ENCODE results near the gene RALGPS1.

RALGPS1 gene

DNA sequence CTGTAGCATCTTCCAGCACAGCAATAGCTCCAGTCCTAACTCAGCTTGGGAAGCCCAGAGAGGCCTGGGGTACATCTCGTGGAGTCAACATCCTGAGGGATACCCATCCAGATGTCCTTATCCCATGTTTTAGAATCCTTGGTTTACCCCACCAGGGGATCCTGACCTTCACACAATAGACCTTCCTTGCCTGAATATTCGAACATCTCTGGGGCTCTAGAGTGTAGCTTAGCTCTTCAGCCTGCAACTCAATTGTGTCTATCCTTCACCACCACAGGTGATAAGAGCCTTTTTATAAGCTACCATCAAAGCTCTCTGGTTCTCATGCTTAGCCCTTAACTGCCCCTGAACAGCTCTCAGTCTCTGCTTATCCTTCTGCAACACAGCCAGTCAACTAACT is 7.5 kb upstream of the RALGPS1 start:
- no peak for DNase-seq (ENCODE audit: low spot score)

DNA sequence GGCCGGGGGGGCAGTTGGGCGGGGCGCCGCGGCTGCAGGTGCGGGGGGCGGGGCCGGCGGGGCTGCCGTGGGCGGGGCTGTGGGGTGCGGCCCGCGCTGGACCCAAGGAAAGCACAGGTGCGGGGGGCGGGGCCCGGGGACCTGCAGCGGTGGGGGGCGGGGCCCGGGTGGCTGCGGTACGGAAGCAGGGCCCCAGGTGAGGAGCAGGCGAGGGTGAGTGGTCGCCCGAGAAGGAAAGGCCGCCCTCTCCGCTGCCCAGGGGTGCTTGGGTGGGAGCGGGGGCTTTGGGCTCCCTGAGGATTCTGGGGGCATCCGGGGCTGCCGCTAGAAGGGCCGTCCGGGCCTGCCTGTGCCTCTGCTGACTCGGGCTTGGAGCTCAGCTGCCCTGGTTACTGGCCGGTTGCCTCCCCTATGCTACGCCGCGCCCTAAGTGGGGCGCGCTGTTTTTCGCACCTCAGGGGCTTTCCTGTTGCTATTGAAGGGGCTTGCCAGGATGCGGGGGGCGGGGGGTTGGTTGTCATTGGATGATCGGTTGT is 767 bp downstream of the RALGPS1 start:
- no peak for DNase-seq (ENCODE audit: low spot score)

DNA sequence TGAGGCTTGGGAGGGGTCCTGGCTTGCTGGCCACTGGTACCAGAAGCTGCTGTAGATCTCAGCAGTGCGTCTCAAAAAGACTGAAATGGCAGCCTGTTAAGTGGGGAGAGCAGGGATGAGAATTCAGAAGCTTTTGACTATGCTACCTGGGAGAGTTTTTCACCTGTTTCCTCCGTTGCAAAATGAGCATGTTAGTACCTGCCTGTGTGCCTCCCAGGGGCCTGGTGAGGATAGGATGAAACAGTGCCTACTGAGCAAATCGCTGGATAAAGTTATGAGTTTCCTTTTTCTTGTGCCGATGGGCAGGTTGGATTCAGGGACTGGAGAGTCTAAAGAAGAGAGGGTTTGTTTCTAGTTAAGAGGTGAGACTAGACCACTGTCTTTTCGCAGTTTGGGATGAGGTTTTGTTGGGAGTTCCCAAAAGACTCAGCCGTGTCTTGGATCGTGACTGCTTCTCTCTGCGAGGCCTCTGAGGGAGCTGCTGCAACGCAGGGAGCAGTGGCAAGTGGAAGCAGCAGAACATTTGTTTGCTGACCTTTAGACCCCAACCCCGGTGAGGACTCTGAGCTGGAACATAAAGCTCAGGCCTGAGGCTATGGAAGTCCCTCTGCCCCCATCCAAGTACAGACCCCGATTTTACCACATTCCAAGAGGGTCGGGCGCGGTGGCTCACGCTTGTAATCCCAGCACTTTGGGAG is 1.4 kb downstream of the RALGPS1 start:
- DNase-seq (ENCODE audit: low spot score): no peak

DNA sequence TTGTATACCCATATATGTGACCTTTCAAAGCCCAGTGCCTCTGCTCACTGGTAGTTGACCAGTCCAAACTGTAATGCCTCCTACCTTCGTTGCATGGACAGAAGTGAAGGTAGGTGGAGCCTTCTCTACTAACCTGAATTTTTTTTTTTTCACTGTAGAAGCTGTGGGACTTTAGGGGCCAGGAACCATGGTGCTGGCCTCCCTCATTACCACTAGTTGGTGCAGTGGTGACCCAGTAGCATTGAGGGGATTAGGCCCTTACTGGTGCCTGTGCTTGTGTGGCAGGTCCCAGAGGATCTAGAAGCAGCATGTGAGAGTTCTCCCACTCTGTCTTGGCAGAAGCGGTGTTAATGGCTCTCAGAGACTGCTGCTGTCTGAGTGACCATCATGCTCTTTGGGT is 2.3 kb downstream of the RALGPS1 start:
- DNase-seq (ENCODE audit: low spot score): no peak

DNA sequence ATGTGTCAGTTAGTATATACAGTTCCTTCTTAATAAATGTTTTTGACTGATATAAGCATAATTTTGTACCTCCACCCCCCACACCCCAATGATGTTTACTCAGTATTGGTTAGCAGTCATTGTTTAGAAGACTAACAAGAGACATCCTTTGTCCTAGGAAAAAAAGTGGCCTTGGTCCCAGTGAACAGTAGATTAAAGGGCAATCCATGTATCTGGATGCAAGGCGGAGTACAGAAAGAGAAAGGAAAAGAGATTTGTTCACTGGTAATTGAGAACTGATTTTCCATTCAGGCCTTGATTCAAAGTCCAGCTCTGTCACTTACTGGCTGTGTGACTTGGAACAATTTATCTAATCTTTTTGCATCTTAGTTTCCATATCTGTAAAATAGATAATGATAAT is 4.6 kb downstream of the RALGPS1 start:
- DNase-seq (ENCODE audit: low spot score): no peak

DNA sequence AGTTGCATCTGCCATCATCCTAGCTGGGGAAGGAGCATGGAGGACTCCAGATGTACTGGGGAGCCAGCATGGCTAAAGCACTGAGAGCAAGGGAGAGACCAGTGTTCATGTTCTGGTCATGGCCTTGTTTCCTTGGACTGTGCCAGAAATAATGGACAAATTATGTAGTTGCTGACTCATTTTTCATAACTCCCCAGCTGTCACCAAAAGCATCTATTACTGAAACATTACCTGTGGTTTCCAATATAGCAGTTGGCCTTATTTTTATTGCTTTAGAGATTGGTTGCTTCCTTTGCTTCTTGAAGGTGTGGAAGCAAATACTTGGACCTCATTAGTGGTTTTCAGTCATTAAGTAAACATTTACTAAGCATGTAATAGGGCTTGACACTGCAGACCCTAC is 11.3 kb downstream of the RALGPS1 start:
- DNase-seq (ENCODE audit: low spot score): no peak

DNA sequence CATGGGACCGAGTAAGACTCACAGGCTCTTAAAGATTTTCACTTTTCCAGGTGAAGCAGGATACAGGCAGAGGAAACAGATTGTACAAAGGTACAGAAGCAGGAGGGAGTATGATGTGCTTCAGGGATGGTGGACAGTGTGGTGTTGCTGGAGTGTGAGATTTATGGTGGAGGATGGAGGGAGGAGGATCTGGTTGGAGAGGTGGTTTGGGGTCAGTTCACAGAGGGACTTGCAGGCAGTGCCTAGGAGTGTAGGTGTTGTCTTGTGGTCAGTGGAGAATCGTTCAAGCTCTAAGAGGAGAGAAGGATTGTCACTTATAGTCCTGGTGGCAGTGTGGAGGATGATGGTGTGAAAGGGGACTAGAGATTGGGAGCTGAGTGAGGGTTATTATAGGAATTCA is 11.8 kb downstream of the RALGPS1 start:
- no peak for DNase-seq (ENCODE audit: low spot score)

DNA sequence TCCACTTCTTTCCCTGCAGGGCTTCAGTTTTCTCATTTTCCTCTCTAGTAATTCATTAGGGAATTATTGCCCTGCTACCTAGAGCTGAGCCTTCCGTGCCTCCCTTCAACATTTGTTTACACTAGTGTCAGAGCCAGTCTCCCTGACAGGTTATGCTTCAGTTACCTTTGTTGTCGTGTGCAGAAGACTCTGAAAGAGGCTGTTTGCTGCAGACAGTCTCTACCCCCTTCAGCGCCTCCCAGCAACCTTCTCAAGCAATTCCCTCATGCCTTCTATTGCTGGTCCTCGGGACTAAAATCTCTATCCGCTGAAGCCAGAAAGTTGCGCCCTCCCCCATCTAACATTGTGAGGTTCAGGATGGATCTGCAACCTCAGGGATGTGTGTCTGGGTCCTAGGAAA is 12.8 kb downstream of the RALGPS1 start:
- no peak for DNase-seq (ENCODE audit: low spot score)

DNA sequence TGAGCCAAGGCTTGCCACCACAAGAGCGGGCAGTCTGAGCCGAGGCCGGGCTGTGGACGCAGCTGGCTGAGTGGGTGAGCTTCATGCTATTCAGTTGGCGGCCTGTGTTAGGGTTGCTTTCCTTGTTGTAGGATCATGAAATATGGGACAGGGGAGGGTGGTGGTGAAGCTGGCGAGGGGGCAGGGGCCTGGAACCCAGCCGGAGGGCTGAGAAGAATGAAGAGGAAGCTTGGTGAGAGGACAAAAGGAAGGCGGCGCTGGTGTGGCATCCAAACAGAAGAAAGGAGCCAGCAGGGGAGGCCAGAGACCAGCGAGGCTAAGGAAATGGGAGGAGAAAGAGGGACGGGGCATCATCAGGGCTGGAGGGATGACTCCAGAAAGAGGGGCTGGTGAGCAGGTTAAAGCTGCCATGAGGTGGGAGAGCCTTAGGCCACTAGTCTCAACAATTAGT is 18.3 kb downstream of the RALGPS1 start:
- no peak for DNase-seq (ENCODE audit: low spot score)

DNA sequence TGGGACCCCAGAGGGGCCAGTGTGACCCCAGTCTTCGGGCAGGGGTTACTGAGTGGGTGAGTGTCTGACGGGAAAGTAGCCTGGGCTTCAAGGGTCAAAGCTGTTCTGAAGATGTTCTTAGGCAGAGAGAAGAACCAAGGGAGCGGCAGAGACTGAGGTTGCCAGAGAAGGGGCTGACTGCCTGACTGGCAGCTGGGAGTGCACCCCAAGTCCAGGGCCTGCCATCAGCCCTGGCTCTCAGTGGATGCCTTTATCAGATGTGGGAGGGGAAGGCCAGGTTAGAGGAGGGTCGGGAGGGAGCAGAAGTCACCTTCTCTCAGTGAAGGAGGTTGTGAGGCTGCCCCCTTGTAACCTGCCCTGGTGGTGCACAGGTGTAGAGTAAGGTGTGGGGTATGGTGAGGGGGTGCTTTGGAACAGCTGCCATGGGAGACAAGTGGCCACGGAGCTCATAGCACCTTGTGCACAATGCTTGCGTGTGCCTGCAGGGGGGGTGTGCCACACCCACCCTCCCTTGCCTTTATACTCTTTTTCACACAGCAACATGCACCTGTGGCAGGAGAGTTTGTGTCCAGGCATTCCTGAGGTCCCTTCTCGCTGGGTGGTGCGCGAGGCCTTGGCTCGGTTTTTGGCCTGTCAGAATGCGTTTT is 18.9 kb downstream of the RALGPS1 start:
- no peak for DNase-seq (ENCODE audit: low spot score)

DNA sequence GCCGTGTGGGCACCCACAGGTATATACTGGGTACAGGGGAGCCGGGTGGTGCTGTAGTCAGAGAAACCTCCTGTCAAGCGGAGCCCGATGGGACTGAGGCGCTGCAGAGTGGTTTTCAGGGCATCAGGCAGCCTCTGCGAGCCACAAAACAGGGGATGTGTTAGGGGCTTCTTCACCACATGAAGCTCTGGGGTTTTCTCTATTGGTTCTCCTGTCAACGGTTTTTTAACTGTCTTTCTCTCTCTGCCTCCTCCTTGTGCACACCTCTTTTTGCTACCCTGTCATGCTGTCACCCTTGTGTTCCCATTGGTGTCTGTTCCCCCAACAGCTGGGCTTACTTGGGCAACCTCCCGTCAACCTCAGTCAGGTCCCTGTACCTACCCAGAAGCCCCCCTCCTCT is 19.9 kb downstream of the RALGPS1 start:
- DNase-seq (ENCODE audit: low spot score): no peak

DNA sequence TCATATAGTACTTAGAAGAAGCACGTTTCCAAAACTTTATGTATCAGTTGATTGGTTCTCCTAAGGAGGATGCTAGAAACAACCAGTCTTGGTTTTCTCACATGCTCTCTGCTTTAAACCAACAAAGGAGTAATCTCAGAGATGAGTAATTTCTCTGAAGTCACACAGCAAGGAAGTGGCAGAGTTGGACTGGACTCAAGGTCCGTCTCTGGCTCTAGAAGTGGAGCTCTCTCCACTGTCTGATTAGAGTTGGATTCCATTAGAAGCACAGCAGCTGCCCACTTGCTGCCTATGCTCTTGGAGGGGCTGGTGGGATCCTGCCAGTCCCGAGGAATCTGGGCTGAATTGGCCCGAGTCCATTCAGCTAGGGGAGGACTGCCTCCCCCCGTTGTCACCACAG is 21.0 kb downstream of the RALGPS1 start:
- peak; percentile 32 for DNase-seq (ENCODE audit: low spot score)

DNA sequence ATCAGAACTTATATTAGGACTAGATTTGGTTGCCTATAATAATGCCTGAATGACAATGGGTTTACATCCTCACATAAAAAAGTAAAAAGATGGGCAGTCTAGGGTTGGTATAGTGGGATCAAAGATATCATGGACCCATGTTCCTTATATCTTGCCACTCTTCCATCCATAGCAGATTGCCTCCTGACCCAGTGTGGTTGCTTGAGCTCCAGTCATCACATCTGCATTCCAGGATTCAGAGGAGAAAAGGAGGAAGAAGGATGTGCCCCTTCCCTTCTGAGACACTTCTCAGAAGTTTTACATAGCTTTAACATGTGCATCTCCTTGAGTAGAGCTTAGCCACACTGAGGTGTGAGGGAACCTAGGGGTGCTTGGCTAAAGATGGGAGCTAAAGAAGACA is 22.9 kb downstream of the RALGPS1 start:
- DNase-seq (ENCODE audit: low spot score): no peak

DNA sequence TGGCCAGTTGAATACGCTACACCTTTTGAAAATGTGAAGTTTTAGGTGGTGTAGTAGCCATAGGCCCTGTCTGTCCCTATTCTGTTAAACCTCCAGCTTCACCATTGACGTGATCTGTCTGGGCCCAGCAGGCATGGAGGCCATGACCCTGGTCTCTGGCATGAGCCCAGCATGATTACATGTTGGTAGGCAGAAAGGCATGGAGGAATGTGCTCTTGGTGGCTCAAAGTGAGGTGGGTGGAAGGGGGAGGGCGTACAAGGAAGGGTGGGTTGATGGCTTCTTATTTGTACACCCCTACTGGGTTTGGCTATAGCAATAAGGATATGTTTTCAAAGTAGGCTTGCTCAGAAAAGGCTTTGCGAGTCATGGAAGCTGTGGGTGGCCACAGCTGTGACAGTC is 23.7 kb downstream of the RALGPS1 start:
- DNase-seq (ENCODE audit: low spot score): no peak

DNA sequence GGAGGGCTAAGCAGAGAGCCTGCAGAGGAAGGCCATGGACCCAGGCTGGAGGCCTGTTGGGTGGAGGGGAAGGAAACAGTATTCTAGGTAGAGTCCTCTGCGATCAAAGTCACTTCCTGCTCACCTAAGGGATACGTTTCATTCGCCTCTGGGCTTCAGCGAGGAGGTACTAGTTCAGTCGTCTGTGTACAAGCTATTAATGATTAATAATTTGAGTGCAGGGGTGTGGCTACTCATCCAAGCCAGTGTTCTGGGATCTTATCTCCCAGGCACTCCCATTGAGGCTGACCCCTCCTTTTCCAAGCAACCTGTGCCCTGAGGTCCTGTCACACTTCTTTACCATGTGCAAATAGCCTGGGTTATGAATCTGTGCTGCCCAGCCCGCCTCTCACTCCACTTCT is 25.2 kb downstream of the RALGPS1 start:
- DNase-seq (ENCODE audit: low spot score): no peak

DNA sequence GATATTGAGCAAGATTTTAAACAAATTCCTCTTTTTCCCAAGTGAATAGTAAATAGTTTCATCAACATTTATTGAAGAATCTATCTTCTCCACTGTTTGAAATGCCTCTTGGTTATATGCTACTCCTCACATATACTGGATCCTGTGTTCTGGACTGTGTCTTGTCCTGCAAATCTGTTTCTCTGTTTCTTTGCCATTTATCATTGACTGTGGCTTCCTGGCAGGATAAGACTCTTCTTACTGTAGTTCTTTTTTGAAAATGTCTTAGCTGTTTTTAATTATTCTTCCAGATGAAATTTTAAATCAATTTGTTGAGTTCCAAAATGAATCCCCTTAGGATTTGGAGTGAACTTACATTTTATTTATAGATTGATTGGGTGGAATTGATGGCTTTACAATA is 27.8 kb downstream of the RALGPS1 start:
- no peak for DNase-seq (ENCODE audit: low spot score)

DNA sequence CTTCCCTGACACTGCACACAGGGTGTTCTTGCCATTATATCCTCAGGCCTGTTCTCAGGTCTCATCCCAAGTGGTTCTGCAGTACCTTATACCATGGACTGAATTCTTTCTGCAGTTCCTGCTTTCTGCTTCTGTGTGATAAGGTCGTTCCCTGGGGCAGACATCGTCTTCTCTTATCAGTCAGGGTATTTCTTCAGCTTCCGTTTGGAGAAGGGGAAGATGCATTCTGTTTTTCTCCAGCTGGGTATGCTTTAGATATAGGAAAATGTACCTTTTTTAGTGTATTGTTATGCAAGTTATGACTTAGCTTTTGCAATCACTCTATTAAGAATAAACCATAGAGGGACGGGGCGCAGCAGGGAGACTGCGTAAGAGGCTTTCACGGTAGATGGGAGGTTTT is 31.1 kb downstream of the RALGPS1 start:
- DNase-seq (ENCODE audit: low spot score): no peak

DNA sequence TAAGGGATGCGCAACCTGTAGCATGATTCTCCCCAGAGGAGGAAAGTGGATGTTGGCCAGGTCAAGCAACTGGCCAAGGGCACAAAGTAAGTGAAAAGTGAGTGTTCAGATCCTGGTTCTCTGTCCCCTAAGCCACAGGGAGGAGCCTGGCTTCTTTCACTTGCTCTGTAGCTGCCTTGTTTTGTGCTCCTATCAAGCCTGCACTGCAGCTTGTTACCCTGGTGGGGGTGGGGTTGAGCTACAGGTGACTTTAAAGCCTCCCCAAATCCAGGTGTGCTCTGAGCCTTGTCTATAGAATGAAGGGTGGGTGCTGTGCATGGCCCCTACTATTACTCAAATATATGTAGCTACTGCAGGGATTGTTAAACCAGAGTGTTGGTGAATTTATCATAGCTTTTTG is 32.9 kb downstream of the RALGPS1 start:
- DNase-seq (ENCODE audit: low spot score): no peak

DNA sequence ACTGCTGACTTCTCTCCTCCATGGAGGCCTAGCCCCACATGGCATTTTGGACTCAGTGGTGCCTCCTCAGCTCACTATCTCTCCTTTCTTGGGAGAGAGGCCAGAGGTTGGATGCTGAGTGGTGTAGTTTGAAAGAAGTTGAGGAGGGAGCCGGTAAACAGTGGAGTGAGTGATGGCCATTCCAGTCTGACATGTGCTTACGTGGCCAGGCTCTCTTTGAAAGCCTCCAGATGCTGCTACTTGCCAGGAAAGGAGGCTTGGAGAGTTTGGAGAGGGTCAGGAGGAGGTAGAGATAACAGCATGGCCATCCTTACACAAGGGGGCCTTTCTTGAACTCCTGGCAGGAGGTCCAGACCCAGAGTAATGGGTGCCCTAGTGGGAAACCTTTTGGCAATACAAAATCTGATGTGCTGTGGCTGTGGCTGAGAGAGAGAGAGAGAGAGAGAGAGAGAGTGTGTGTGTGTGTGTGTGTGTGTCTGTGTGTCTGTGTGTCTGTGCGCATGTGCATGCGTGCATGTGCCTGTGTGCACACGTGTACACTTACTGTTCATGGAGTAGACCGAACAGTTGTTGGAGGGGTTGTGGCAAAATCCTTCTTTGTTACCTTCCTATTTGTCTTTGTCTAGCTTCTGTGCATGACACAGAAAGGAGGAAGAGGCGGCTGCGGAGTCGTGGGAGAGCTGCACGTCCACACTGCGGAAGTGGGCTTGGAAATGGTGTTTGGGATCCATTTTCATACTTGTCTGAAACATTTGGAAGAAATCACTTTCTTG is 37.8 kb downstream of the RALGPS1 start:
- no peak for DNase-seq (ENCODE audit: low spot score)

DNA sequence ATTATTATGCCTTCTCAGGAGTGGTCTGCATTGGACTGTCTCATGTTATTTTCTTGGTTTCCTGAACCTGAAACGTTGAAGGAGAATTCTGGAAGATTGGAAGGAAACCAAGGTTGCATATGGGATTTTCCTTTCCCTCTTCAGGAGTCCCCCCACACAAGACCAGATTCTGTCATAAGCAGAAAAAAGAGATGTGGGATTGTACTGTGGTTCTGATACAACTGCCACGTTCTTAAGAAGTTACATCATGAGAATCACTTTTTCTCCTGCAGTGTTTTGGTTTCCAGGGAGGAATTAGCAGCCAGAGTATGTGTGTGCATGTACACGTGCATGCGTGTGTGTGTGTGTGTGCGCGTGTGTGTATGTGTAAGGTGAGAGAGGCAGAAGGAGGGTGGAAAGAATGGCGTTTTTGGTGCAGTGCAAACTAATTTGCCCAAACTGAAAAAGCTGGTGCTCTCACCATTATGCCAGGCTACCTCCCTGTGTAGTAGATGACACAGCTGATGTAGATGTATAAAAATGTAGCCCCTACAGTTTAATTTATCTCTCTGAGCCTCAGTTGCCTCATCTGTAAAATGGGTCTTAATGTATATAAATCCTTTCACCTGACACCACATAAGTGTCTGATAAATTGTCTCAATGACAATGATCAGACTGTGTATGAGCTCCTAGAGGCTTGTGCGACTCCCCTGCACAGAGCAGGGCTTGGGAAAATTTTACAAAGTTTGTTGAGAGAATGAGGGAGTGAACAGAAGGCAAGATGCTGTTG is 38.6 kb downstream of the RALGPS1 start:
- DNase-seq (ENCODE audit: low spot score): no peak

DNA sequence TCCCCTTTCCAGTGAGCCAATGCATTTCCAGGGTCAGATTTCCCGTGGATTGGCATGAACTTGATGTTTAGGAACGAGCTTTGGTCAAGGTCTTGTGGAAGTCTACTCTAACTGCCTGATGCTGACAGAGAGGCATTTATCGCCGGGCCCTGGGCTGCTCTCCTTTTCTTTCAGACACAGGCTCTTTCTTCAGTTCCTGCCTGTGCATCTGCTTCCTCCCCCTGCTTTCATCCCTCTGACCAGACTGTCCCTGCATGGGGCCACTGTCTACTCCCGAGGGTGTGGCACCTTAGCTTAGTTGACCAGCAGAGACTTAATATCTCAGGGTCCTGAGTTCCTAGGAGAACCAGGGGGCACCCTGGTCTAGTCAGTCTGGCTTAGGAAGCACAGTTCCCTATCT is 41.2 kb downstream of the RALGPS1 start:
- no peak for DNase-seq (ENCODE audit: low spot score)
